Nephron progenitor cell (in vitro differentiated cells): ENCODE measurements around the gene PKP2.
"Not testable (repeated sequence)": the region's sequence is repeated elsewhere in the genome, so short reads cannot be mapped to it uniquely, and the experiment has no call there.

Experiments
- DNase-seq: peaks from one replicate; pipeline ENCODE4 v3.0.0; 2021
- H3K27ac Mint-ChIP-seq: 2 replicates; pipeline ENCODE4 v1.8.0; 2021; ENCODE audit warnings: mild to moderate bottlenecking, moderate library complexity, mixed read lengths
- H3K27me3 Mint-ChIP-seq: 2 replicates; pipeline ENCODE4 v1.8.0; 2021; ENCODE audit warnings: mild to moderate bottlenecking, low read depth, mixed read lengths; ENCODE audit not compliant: poor library complexity
- H3K36me3 Mint-ChIP-seq: 2 replicates; pipeline ENCODE4 v1.8.0; 2021; ENCODE audit warnings: low read depth, mixed read lengths
- H3K4me1 Mint-ChIP-seq: 2 replicates; pipeline ENCODE4 v1.8.0; 2021; ENCODE audit warnings: mixed read lengths
- H3K4me3 Mint-ChIP-seq: 2 replicates; pipeline ENCODE4 v1.8.0; 2021; ENCODE audit warnings: mild to moderate bottlenecking, moderate library complexity, mixed read lengths
- H3K9me3 Mint-ChIP-seq: 2 replicates; pipeline ENCODE4 v1.8.0; 2021; ENCODE audit warnings: mild to moderate bottlenecking, moderate library complexity, mixed read lengths
- TF ChIP-seq, protein P1 (sequence below): fragments of 200-600 bp; sonication (generic); IDR thresholded peaks from 2 replicates; pipeline ENCODE4 v1.5.0; 2021; ENCODE audit warnings: antibody characterized with exemption

Gene PKP2

DNA sequence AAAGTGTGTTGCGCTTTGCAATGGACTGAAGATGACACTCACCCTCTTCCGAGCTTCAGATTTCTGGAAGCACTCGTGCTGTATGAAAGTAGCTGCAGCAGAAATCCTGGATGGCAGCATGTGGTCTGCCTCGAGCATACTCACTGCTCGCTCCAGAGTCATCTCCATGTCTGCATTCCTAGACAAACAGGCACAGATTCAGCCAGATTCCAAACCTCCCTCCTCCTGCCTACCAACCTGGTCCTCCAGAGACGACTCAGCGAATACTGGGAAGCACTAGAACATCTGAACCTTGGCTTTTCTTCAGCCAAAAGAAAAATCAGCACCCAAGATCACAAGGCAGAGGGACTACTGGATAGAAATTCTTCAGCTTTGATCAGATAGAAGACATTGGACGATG lies 27.7 kb downstream of the PKP2 start:
- peaks cover 5% of the 10 kb centered on the region for H3K36me3 Mint-ChIP-seq
- no peaks in the 10 kb centered on the region for H3K27me3 Mint-ChIP-seq
- peaks cover 6% of the 10 kb centered on the region for H3K4me1 Mint-ChIP-seq
- no peaks in the 10 kb centered on the region for H3K9me3 Mint-ChIP-seq
- no peak overlapping the region for H3K4me3 Mint-ChIP-seq
- TF ChIP-seq, protein P1, sequence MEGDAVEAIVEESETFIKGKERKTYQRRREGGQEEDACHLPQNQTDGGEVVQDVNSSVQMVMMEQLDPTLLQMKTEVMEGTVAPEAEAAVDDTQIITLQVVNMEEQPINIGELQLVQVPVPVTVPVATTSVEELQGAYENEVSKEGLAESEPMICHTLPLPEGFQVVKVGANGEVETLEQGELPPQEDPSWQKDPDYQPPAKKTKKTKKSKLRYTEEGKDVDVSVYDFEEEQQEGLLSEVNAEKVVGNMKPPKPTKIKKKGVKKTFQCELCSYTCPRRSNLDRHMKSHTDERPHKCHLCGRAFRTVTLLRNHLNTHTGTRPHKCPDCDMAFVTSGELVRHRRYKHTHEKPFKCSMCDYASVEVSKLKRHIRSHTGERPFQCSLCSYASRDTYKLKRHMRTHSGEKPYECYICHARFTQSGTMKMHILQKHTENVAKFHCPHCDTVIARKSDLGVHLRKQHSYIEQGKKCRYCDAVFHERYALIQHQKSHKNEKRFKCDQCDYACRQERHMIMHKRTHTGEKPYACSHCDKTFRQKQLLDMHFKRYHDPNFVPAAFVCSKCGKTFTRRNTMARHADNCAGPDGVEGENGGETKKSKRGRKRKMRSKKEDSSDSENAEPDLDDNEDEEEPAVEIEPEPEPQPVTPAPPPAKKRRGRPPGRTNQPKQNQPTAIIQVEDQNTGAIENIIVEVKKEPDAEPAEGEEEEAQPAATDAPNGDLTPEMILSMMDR, result no peak
- no peak overlapping the region for H3K27ac Mint-ChIP-seq
- no peak for DNase-seq

DNA sequence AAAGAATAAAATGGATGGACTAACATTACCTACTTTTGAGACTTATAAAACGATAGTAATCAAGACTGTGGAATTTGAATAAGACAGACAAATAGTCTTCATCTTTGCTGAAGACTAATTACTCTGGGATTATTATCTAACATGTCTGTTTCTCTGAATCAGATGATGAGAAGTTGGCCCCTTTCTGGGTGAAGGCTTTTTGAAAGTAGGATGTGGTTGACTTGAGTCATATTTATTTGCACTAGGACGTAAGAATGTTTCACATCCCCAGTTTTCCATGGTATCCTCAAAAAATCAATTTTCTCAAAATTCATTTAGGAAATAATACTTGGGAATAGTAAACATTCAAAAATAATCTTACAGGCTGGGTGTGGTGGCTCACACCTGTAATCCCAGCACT lies 31.8 kb downstream of the PKP2 start:
- H3K4me3 Mint-ChIP-seq, result no peak overlapping the region
- no peak for DNase-seq
- H3K4me1 Mint-ChIP-seq, result no peaks in the 10 kb centered on the region
- no peak overlapping the region for H3K27ac Mint-ChIP-seq
- H3K27me3 Mint-ChIP-seq, result peaks cover 8% of the 10 kb centered on the region
- TF ChIP-seq, protein P1, result no peak
- no peaks in the 10 kb centered on the region for H3K9me3 Mint-ChIP-seq
- H3K36me3 Mint-ChIP-seq, result peaks cover 5% of the 10 kb centered on the region

DNA sequence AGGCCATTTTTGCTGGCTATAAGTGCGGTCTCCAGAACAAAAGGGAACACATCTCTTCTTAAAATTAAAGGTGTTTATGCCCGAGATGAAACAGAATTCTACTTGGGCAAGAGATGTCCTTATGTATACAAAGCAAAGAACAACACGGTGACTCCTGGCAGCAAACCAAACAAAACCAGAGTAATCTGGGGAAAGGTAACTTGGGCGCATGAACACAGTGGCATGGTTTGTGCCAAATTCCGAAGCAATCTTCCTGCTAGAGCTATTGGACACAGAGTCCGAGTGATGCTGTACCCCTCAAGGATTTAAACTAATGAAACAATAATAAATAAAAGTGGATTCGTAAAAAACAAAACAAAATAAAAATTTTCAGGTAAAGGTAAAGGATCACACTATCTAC lies 33.4 kb downstream of the PKP2 start:
- H3K27ac Mint-ChIP-seq, result peak overlapping the region; percentile 21

DNA sequence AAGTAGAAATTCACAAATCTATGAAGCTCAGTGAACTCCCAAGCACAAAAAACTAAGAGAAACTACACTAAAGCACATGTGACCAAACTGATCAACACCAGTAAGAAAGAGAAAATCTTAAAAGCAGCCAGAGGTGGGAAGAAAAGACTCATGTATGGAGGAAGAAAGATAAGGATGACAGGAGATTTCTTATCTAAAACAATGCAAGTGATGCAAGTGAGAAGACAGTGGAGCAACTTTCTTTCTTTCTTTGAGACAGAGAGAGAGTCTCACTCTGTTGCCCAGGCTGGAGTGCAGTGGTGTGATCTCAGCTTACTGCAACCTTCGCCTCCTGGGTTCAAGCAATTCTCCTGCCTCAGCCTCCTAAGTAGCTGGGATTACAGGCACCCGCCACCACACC lies 34.9 kb downstream of the PKP2 start:
- H3K27me3 Mint-ChIP-seq, H3K27ac Mint-ChIP-seq, H3K9me3 Mint-ChIP-seq, H3K36me3 Mint-ChIP-seq, H3K4me1 Mint-ChIP-seq, H3K4me3 Mint-ChIP-seq, DNase-seq: not testable (repeated sequence)

More for the DNA sequence above, 33.4 kb downstream of the PKP2 start:
- H3K4me1 Mint-ChIP-seq, result no peaks in the 10 kb centered on the region
- peaks cover 5% of the 10 kb centered on the region for H3K36me3 Mint-ChIP-seq
- no peaks in the 10 kb centered on the region for H3K9me3 Mint-ChIP-seq
- no peak for DNase-seq
- TF ChIP-seq, protein P1, result no peak
- peaks cover 8% of the 10 kb centered on the region for H3K27me3 Mint-ChIP-seq
- H3K4me3 Mint-ChIP-seq, result no peak overlapping the region

DNA sequence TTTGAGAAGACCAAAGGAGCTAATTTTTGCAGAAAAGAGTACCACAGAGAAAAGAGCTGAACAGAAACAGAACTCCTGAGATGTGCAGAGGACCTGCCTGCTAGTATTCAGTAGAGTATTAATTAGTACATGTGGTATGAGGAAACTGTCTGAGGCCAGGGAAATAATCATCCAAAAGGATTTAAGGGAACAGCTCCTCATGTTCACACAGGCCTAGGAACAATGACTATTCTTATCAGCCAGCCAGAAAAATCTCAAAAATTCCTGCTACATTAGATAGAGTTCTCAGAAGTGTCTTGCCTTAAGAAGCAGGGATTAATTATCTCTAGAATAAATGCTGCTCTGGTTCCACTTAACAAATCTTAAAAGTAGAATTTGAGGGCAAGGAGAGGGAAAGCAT lies 36.4 kb downstream of the PKP2 start:
- Mint-ChIP-seq H3K27me3 (peaks cover 8% of the 10 kb centered on the region), H3K4me1 (no peaks in the 10 kb centered on the region), H3K27ac (no peak overlapping the region), H3K4me3 (no peak overlapping the region), H3K9me3 (no peaks in the 10 kb centered on the region), H3K36me3 (no peaks in the 10 kb centered on the region)
- TF ChIP-seq, protein P1, result no peak
- no peak for DNase-seq

DNA sequence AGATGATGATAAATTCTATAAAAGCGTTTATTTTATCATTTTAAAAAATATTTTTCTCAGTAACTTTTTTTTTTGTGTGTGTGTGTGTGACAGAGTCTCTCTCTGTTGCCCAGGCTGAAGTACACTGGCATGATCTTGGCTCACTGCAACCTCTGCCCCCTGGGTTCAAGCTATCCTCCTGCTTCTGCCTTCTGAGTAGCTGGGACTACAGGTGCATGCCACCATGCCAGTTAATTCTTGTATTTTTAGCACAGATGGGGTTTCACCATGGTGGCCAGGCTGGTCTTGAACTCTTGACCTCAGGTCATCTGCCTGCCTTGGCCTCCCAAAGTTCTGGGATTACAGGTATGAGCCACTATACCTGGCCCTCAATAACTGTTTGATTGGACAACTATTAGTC lies 37.2 kb downstream of the PKP2 start:
- TF ChIP-seq, protein P1, result no peak
- Mint-ChIP-seq H3K36me3 (no peaks in the 10 kb centered on the region), H3K27ac (no peak overlapping the region), H3K9me3 (no peaks in the 10 kb centered on the region), H3K27me3 (peaks cover 8% of the 10 kb centered on the region), H3K4me1 (no peaks in the 10 kb centered on the region), H3K4me3 (no peak overlapping the region)
- no peak for DNase-seq
